Skeletal muscle satellite cell (primary cell): ENCODE data around the gene FALEC.
A peak's percentile ranks its signal among the peaks of the same experiment; 100 is the strongest.
"Not testable (repeated sequence)": the region's sequence is repeated elsewhere in the genome, so short reads cannot be mapped to it uniquely, and the experiment has no call there.

Experiments
- H3K27me3 ChIP-seq: 2 replicates; pipeline ENCODE4 v1.7.0; 2013; ENCODE audit warnings: low read length; ENCODE audit not compliant: control insufficient read depth, insufficient read depth
- H3K36me3 ChIP-seq: 2 replicates; pipeline ENCODE4 v1.7.0; 2013; ENCODE audit warnings: mild to moderate bottlenecking, control low read depth, low read length; ENCODE audit not compliant: insufficient read depth
- H3K4me1 ChIP-seq: 2 replicates; pipeline ENCODE4 v1.7.0; 2013; ENCODE audit warnings: low read length; ENCODE audit not compliant: control insufficient read depth, insufficient read depth
- H3K4me2 ChIP-seq: 2 replicates; pipeline ENCODE4 v1.7.0; 2013; ENCODE audit warnings: mild to moderate bottlenecking, low read length
- H3K4me3 ChIP-seq: 2 replicates; pipeline ENCODE4 v1.7.0; 2013; ENCODE audit warnings: low read length
- H3K9ac ChIP-seq: 2 replicates; pipeline ENCODE4 v1.7.0; 2013; ENCODE audit warnings: mild to moderate bottlenecking, low read depth, low read length, moderate library complexity
- H3K9me3 ChIP-seq: replicated peaks from 2 replicates; pipeline ENCODE4 v1.7.0; 2013; ENCODE audit warnings: mild to moderate bottlenecking, control low read depth, low read length

The FALEC gene

DNA sequence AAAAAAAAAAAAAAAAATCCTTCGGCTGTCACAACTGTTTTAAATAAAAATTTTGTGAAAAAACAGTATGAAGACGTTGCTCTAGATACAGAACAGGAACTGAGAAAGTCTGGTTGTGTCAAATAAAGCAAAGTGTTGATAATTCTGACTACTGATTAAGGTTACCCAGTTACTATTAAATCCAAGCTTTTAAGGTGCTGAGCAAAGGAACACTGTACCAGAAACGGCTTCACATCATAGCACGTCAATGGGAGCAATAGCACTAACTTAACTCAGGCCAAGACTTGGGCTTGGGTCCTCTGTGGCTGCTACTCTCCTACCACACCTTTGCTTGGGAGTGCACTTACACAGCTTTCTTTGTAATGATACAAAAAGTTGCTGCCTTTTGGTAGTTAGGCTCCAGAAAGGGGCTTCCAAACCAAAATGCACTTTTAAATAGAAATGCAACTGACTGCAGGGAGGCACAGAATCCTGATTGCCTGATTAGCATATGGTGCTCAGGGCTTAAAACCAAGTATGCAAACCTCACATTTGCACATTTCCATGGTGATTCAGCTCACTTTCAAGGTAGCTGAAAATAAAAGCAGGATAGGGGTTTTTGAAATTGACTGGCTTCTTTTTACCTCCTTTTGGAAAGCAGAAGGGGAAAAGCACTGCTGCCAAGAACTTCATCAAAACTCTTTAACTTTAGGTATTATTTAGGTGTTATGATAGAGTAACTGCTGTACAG, 57.5 kb downstream of the FALEC start:
- H3K4me1 ChIP-seq: peaks cover 50% of the 10 kb centered on the region
- H3K36me3 ChIP-seq: peaks cover 64% of the 10 kb centered on the region
- no peaks in the 10 kb centered on the region for H3K9me3 ChIP-seq
- H3K9ac ChIP-seq: peak overlapping the region; percentile 34
- H3K4me3 ChIP-seq: peak overlapping the region; percentile 5
- no peaks in the 10 kb centered on the region for H3K27me3 ChIP-seq
- H3K4me2 ChIP-seq: peak overlapping the region; percentile 41

GRCh38 chr1:150573648-150574071, 58.1 kb downstream of the FALEC start:
- peak overlapping the region; percentile 5 for H3K4me3 ChIP-seq
- peaks cover 70% of the 10 kb centered on the region for H3K36me3 ChIP-seq
- H3K27me3 ChIP-seq, H3K9me3 ChIP-seq: not testable (repeated sequence)
- peak overlapping the region; percentile 41 for H3K4me2 ChIP-seq
- peak overlapping the region; percentile 34 for H3K9ac ChIP-seq
- H3K4me1 ChIP-seq: peaks cover 44% of the 10 kb centered on the region

DNA sequence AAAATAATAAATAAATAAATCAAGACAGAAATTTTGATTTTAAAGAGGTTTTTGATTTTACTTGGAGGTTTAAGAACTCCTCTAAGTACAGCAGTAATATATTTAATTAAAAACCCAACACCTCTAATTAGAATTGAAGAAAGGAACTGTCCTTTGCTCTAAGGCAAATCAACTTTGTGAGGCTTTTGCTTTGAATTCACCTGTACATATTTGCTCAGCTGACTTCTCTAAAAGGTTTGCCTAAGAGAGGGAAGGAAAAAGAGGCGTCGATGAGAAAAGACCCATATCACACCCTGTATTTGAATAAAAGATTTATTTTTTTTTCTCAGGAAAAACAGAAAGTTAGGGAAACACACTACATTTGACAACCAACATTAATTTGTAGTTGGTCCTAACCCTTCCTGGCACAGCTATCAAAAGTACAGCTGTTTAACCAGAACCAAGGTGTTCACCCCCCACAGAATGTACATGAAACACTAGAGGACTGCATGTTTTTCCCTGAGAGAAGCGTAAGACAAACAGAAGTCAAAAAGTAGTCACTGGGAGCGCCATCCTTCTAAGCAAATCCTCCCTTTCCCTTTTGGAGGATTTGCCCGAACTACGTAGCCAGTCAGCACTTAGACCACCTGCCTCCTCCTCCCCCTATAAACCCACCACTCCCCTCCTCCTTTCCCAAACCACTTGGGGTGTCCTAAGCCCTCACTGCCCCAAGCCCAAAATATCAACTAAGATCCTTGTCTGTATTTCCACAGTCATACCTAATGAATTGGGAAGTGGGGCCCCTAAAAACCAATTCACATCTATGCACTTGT, 58.9 kb downstream of the FALEC start:
- Histone ChIP-seq H3K27me3 (no peaks in the 10 kb centered on the region), H3K9me3 (no peaks in the 10 kb centered on the region), H3K4me2 (peak overlapping the region; percentile 91), H3K4me1 (peaks cover 36% of the 10 kb centered on the region), H3K36me3 (peaks cover 74% of the 10 kb centered on the region), H3K4me3 (peak overlapping the region; percentile 96), H3K9ac (peak overlapping the region; percentile 100)

DNA sequence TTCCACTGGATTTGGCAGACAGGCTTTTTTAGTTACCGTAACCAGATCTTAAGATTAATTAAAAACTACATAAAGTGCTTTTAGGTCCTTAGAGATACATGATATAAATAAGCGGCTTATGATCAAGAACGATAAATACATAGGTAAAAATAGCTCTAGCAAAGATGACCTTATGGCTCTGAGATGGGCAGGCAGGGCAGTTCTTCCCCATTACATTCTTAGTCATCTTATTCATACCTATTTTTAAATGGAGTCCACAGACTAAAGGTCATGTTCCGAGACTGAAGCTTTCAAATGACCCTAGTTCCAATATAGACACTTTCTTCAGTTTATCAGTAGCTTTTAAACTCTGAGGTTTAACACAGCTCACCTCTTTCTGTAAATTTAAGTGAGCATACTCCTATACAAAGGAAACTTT, 59.5 kb downstream of the FALEC start:
- Histone ChIP-seq H3K4me1 (peaks cover 34% of the 10 kb centered on the region), H3K36me3 (peaks cover 74% of the 10 kb centered on the region), H3K27me3 (no peaks in the 10 kb centered on the region), H3K9ac (peak overlapping the region; percentile 100), H3K4me3 (peak overlapping the region; percentile 96), H3K9me3 (no peaks in the 10 kb centered on the region), H3K4me2 (peak overlapping the region; percentile 91)

DNA sequence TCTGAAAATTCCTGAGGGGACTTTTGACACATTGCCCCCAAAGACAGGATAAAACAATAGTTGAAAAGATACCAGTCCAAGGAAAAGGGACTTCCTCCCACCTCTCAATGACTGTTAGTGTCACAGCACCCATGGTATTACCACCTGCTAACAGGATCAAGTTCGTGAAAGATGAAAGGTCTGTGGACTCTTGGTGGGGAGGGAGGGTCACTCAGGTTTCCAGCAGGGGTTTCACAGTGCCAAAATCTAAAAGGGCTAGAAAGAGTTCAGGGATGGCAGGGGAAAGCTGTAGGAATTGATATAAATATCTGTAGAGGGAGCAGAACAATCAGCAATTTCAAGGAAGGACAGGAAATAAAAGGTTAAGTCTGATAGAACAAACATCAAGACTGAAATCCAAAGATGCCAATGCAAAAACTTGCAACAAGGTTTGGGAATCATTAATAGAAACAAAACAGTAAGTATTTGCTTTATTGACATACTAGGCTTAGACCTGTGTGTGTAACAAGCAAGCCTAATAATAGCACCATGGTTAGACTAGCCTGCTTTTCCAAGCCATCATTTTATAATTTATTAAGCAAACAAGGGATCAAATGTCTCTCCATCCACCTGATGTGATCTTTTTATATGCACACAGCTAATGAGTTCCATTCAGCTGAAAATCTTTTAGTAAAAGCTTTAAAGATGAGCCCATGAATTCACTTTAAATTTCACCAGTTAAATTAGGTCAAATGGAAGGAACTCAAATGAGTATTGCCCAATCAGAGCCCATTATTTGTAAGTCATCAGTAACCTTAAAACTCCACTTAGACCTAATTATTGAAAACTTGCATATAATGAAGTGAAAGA, 60.2 kb downstream of the FALEC start:
- H3K36me3 ChIP-seq: peaks cover 74% of the 10 kb centered on the region
- H3K4me3 ChIP-seq: peak overlapping the region; percentile 96
- peak overlapping the region; percentile 100 for H3K9ac ChIP-seq
- H3K27me3 ChIP-seq: no peaks in the 10 kb centered on the region
- no peaks in the 10 kb centered on the region for H3K9me3 ChIP-seq
- peak overlapping the region; percentile 91 for H3K4me2 ChIP-seq
- H3K4me1 ChIP-seq: peaks cover 35% of the 10 kb centered on the region

DNA sequence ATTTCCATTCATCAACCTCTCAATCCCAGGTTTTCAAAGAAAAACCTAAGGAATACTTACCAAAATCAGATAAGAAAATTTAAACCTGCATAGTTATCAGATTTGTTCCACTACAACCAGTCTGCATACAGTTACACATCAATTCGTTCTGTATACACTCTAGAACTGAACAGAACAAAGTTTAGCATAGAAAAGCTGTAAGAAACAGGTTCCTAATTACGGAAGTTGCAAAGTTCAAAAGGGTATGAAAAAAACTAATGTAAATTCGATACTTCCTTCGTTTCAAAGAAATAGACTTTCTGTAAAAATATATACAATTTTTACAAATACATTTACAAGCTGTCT, 60.8 kb downstream of the FALEC start:
- Histone ChIP-seq H3K36me3 (peaks cover 70% of the 10 kb centered on the region), H3K4me1 (peaks cover 35% of the 10 kb centered on the region), H3K4me2 (peak overlapping the region; percentile 91), H3K27me3 (no peaks in the 10 kb centered on the region), H3K9me3 (no peaks in the 10 kb centered on the region), H3K4me3 (peak overlapping the region; percentile 96), H3K9ac (peak overlapping the region; percentile 100)

DNA sequence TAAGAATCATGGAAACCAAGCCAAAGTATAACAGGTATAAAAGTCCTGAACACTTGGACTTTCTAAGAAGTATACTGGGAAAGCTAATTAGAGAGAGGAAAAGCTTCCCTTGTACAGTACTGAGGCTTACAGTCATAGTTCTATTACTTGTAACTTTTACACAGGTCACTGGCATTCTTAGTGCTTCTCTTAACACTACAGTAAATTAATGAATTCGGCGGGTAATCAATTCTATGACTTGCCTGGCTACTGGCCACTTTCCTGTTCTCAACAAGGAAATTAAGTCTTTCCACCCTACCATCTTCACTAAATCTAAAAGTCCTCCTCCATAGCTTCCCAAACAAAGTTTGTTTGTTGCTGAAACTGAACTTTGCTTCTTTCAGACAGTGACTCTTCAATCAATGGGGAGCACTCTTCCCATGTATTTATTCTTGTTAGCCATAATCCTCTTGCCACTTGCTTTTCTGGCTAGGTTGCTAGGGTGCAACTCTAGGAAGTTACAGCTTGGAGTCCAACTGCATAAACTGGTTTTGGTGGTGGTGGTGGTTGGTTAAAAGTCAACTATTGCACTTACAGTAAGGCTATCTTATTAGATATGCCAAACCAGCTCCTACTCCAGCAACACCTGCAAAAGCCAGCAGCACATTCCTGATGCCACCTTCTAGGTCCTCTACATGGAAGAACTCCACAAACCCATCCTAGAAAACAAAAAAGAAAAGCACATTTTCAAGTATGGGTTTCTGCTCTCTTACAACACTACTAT, 61.4 kb downstream of the FALEC start:
- Histone ChIP-seq H3K27me3 (no peaks in the 10 kb centered on the region), H3K9me3 (no peaks in the 10 kb centered on the region), H3K9ac (peak overlapping the region; percentile 100), H3K4me3 (peak overlapping the region; percentile 96), H3K36me3 (peaks cover 68% of the 10 kb centered on the region), H3K4me1 (peaks cover 35% of the 10 kb centered on the region), H3K4me2 (peak overlapping the region; percentile 91)

GRCh38 chr1:150577557-150578271, 62.2 kb downstream of the FALEC start:
- Histone ChIP-seq H3K27me3 (no peaks in the 10 kb centered on the region), H3K9me3 (no peaks in the 10 kb centered on the region), H3K9ac (peak overlapping the region; percentile 100), H3K4me3 (peak overlapping the region; percentile 96), H3K36me3 (peaks cover 61% of the 10 kb centered on the region), H3K4me1 (peaks cover 31% of the 10 kb centered on the region), H3K4me2 (peak overlapping the region; percentile 91)

DNA sequence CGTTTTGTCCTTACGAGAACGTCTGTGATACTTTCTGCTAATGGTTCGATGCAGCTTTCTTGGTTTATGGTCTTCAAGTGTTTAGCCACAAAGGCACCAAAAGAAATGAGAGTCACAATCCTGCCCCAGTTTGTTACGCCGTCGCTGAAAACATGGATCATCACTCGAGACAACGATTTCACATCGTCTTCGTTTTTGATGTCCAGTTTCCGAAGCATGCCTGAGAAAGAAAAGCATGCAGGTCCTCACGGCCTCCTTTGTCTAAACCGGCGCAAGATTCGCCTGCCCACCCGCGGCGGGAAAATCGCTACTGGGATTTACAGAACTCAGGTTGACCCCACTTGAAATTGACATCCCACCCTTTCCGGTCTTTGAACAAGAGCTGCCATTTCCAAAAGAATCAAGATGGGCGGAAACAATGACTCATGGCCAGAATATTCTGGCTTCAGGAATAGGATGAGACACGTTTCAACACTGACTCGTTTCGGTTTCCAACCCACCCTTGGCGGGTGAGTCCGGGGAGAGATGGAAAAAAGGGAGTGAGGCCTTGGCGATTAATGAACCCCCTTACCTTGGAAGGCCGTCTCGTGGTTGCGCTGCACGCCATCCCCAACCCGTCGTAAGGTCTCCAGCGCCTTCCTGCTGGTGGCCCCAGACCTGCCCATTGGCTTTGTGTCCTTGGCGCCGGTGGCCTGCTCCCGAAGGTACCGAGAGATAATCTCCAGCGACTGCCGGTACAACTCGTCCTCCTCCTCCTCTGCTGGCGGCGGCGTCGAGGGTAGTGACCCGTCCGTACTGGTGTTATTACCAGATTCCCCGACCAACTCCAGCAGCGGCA, 62.9 kb downstream of the FALEC start:
- Histone ChIP-seq H3K4me2 (peak overlapping the region; percentile 91), H3K9me3 (no peaks in the 10 kb centered on the region), H3K9ac (peak overlapping the region; percentile 100), H3K27me3 (no peaks in the 10 kb centered on the region), H3K4me1 (peaks cover 23% of the 10 kb centered on the region), H3K4me3 (peak overlapping the region; percentile 96), H3K36me3 (peaks cover 54% of the 10 kb centered on the region)
